Choroid plexus epithelial cell (primary cell): Measurements from ENCODE around the gene C20orf202.

Source experiments
- DNase-seq: peaks from one replicate; pipeline ENCODE4 v3.0.0-alpha.2; 2010; ENCODE audit warnings: low read depth
- H3K4me3 ChIP-seq: 2 replicates; pipeline ENCODE4 v1.5.1; 2011; ENCODE audit warnings: low read depth, mild to moderate bottlenecking, control low read depth, low read length, moderate library complexity
- CTCF ChIP-seq: conservative IDR thresholded peaks from 2 replicates; pipeline ENCODE4 v1.5.1; 2011; ENCODE audit warnings: low read depth, mild to moderate bottlenecking, control low read depth, inconsistent platforms, low read length, moderate library complexity

The C20orf202 gene

GRCh38 chr20:1187605-1188171 is 15.6 kb upstream of the C20orf202 start:
- DNase-seq: peak; percentile 30
- no peak overlapping the region for H3K4me3 ChIP-seq
- TF ChIP-seq CTCF: no peak

GRCh38 chr20:1188347-1188746 is 14.9 kb upstream of the C20orf202 start:
- no peak for DNase-seq
- no peak overlapping the region for H3K4me3 ChIP-seq
- no peak for TF ChIP-seq CTCF

GRCh38 chr20:1189827-1190226 is 13.4 kb upstream of the C20orf202 start:
- no peak overlapping the region for H3K4me3 ChIP-seq
- no peak for TF ChIP-seq CTCF
- no peak for DNase-seq

GRCh38 chr20:1190847-1191246 is 12.4 kb upstream of the C20orf202 start:
- no peak overlapping the region for H3K4me3 ChIP-seq
- no peak for DNase-seq
- no peak for TF ChIP-seq CTCF

- DNase-seq: no peak
- H3K4me3 ChIP-seq: no peak overlapping the region
- no peak for TF ChIP-seq CTCF
Observed at GRCh38 chr20:1191299-1191698, 12.0 kb upstream of the C20orf202 start.

- H3K4me3 ChIP-seq: no peak overlapping the region
- no peak for DNase-seq
- no peak for TF ChIP-seq CTCF
Observed at GRCh38 chr20:1195226-1195625, 8.0 kb upstream of the C20orf202 start.

- no peak for DNase-seq
- H3K4me3 ChIP-seq: no peak overlapping the region
- TF ChIP-seq CTCF: no peak
Observed at GRCh38 chr20:1196634-1197033, 6.6 kb upstream of the C20orf202 start.
